MM.1S (cell line): ENCODE data around the gene ANKMY2.

Experiments used
- DNase-seq: peaks from one replicate; pipeline ENCODE4 v3.0.0-alpha.2; 2015
- H2AFZ ChIP-seq: fragments of 300-600 bp; sonication (generic); 2 replicates; pipeline ENCODE4 v1.6.0; 2016; ENCODE audit warnings: antibody characterized with exemption, low read length
- H3F3A ChIP-seq: fragments of 300-600 bp; sonication (generic); 2 replicates; pipeline ENCODE4 v1.6.1; 2016; ENCODE audit warnings: mild to moderate bottlenecking, antibody characterized with exemption, low read length, moderate library complexity, mixed read lengths; ENCODE audit not compliant: insufficient read depth
- H3K27ac ChIP-seq: fragments of 300-600 bp; sonication (generic); 2 replicates; pipeline ENCODE4 v1.5.1; 2016; ENCODE audit warnings: mild to moderate bottlenecking, low read length
- H3K27me3 ChIP-seq: fragments of 300-600 bp; sonication (generic); replicated peaks from 2 replicates; pipeline ENCODE4 v1.6.0; 2016; ENCODE audit warnings: low read length; ENCODE audit not compliant: insufficient read depth
- H3K36me3 ChIP-seq: fragments of 300-600 bp; sonication (generic); replicated peaks from 2 replicates; pipeline ENCODE4 v1.6.1; 2016; ENCODE audit warnings: mild to moderate bottlenecking, low read length, mixed read lengths; ENCODE audit not compliant: insufficient read depth
- H3K4me1 ChIP-seq: fragments of 300-600 bp; sonication (generic); 2 replicates; pipeline ENCODE4 v1.6.1; 2016; ENCODE audit warnings: low read length, mixed read lengths
- H3K4me2 ChIP-seq: fragments of 300-600 bp; sonication (generic); 2 replicates; pipeline ENCODE4 v1.6.0; 2016; ENCODE audit warnings: low read depth, low read length
- H3K4me3 ChIP-seq: fragments of 300-600 bp; sonication (generic); 2 replicates; pipeline ENCODE4 v1.5.1; 2016; ENCODE audit warnings: low read length, mixed read lengths
- H3K79me2 ChIP-seq: fragments of 300-600 bp; sonication (generic); 2 replicates; pipeline ENCODE4 v1.6.1; 2016; ENCODE audit warnings: mixed run types, low read length, mixed read lengths
- H3K9ac ChIP-seq: fragments of 300-600 bp; sonication (generic); 2 replicates; pipeline ENCODE4 v1.6.1; 2016; ENCODE audit warnings: low read length, mixed read lengths
- H3K9me2 ChIP-seq: fragments of 300-600 bp; sonication (generic); replicated peaks from 2 replicates; pipeline ENCODE4 v1.6.1; 2016; ENCODE audit warnings: mild to moderate bottlenecking, low read length, mixed read lengths; ENCODE audit not compliant: insufficient read depth
- H3K9me3 ChIP-seq: fragments of 300-600 bp; sonication (generic); replicated peaks from 2 replicates; pipeline ENCODE4 v1.6.1; 2016; ENCODE audit warnings: mild to moderate bottlenecking, low read length, mixed read lengths; ENCODE audit not compliant: insufficient read depth
- H4K20me1 ChIP-seq: fragments of 300-600 bp; sonication (generic); 2 replicates; pipeline ENCODE4 v1.6.1; 2016; ENCODE audit warnings: mild to moderate bottlenecking, low read length, moderate library complexity, mixed read lengths; ENCODE audit not compliant: insufficient read depth
- CTCF ChIP-seq: fragments of 300-600 bp; sonication (generic); IDR thresholded peaks from 2 replicates; pipeline ENCODE4 v1.5.1; 2016; ENCODE audit warnings: antibody characterized with exemption, low read length, mixed read lengths
- EZH2 ChIP-seq: fragments of 300-600 bp; sonication (generic); optimal IDR thresholded peaks from 2 replicates; pipeline ENCODE3; 2017; ENCODE audit warnings: low read depth, mild to moderate bottlenecking, antibody characterized with exemption, low read length, mixed read lengths
- EZH2phosphoT487 ChIP-seq: fragments of 300-600 bp; sonication (generic); IDR thresholded peaks from 2 replicates; pipeline ENCODE4 v1.6.1; 2018; ENCODE audit warnings: antibody characterized with exemption, low read length

ANKMY2 gene

GRCh38 chr7:16590424-16590823 is 55.1 kb downstream of the ANKMY2 start:
- no peak overlapping the region for H2AFZ ChIP-seq
- DNase-seq, result no peak

GRCh38 chr7:16589881-16590280 is 55.7 kb downstream of the ANKMY2 start:
- H4K20me1 ChIP-seq, result no peaks in the 10 kb centered on the region
- DNase-seq, result no peak
- H3K9ac ChIP-seq, result no peak overlapping the region
- H3K4me2 ChIP-seq, result no peak overlapping the region
- H3K36me3 ChIP-seq, result no peaks in the 10 kb centered on the region
- no peaks in the 10 kb centered on the region for H3K9me2 ChIP-seq
- no peak for TF ChIP-seq CTCF
- TF ChIP-seq EZH2, result no peak
- no peak for TF ChIP-seq EZH2phosphoT487
- no peak overlapping the region for H3K4me3 ChIP-seq
- H3K27me3 ChIP-seq, result no peaks in the 10 kb centered on the region
- H2AFZ ChIP-seq, result no peak overlapping the region
- no peaks in the 10 kb centered on the region for H3K9me3 ChIP-seq
- H3K79me2 ChIP-seq, result no peaks in the 10 kb centered on the region
- H3K27ac ChIP-seq, result no peak overlapping the region
- H3F3A ChIP-seq, result no peaks in the 10 kb centered on the region
- H3K4me1 ChIP-seq, result no peaks in the 10 kb centered on the region

More at GRCh38 chr7:16590424-16590823, 55.1 kb downstream of the ANKMY2 start:
- no peak overlapping the region for H3K4me3 ChIP-seq
- no peak overlapping the region for H3K4me2 ChIP-seq
- no peak overlapping the region for H3K9ac ChIP-seq
- no peaks in the 10 kb centered on the region for H3K9me2 ChIP-seq
- no peaks in the 10 kb centered on the region for H3K27me3 ChIP-seq
- H4K20me1 ChIP-seq, result no peaks in the 10 kb centered on the region
- TF ChIP-seq EZH2phosphoT487 (no peak), CTCF (no peak), EZH2 (no peak)
- no peak overlapping the region for H3K27ac ChIP-seq
- H3K9me3 ChIP-seq, result no peaks in the 10 kb centered on the region
- H3K4me1 ChIP-seq, result no peaks in the 10 kb centered on the region
- no peaks in the 10 kb centered on the region for H3K36me3 ChIP-seq
- no peaks in the 10 kb centered on the region for H3K79me2 ChIP-seq
- H3F3A ChIP-seq, result no peaks in the 10 kb centered on the region

GRCh38 chr7:16587790-16588189 is 57.8 kb downstream of the ANKMY2 start:
- no peak for DNase-seq
- no peak overlapping the region for H2AFZ ChIP-seq
- TF ChIP-seq EZH2, result no peak
- no peak for TF ChIP-seq EZH2phosphoT487
- no peak for TF ChIP-seq CTCF
- no peaks in the 10 kb centered on the region for H3K4me1 ChIP-seq
- no peaks in the 10 kb centered on the region for H3K36me3 ChIP-seq
- no peak overlapping the region for H3K27ac ChIP-seq
- H3K4me2 ChIP-seq, result no peak overlapping the region
- no peaks in the 10 kb centered on the region for H4K20me1 ChIP-seq
- no peaks in the 10 kb centered on the region for H3F3A ChIP-seq
- H3K9ac ChIP-seq, result no peak overlapping the region
- H3K9me2 ChIP-seq, result no peaks in the 10 kb centered on the region
- no peaks in the 10 kb centered on the region for H3K9me3 ChIP-seq
- H3K27me3 ChIP-seq, result no peaks in the 10 kb centered on the region
- H3K79me2 ChIP-seq, result no peaks in the 10 kb centered on the region
- H3K4me3 ChIP-seq, result no peak overlapping the region
